T-helper 1 cell treated with Interleukin-12 subunit alpha and Interleukin-12 subunit beta and Interleukin-4 antibody, amounts not matched to agents 30 ng/mL and 1 ng/mL, for 36 hours (primary cell): ENCODE results near the gene PLEKHH1. TPM values are rescaled to one million over a fixed set of nuclear protein-coding genes. Genes with fewer than 3 reads are reported as not detected.

Experiments used
- intact Hi-C: fragments of 100-400 bp; cut with micrococcal nuclease; formaldehyde crosslinking; loops from one replicate; pipeline ENCODE4 v1.15.1; 2024
- total RNA-seq: library from RNA; stranded (reverse); gene quantifications from 2 replicates; pipeline ENCODE4 v1.2.3, GENCODE V29; 2022

The PLEKHH1 gene
- total RNA-seq, 1 donor from 2014 or later: 1.1 TPM

GRCh38 chr14:67508956-67509355, 24.1 kb upstream of the PLEKHH1 start:
- intact Hi-C loops: no loop called here

DNA sequence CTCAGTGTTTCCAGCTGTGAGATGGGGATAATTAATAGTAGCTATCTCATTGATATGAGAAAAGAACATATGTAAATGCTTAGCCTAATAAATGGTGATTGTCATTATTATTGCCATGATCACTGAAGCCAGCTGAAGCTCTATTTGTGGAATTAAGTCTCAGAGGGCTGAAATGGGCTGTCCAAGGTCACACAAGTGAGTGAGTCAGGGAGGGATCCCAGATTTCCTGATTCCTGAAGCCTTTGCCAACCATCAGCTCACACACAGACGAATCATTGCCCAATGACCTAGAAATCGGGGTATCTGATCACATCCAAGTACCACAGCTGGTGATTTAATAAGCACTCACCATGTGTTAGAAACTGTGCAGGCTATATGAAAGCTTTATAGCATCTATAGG, 23.0 kb upstream of the PLEKHH1 start:
- intact Hi-C loops: loop anchor here (5.0 kb wide), 1 partner anchor 157 kb away; no protein-coding TSS in a partner anchor

DNA sequence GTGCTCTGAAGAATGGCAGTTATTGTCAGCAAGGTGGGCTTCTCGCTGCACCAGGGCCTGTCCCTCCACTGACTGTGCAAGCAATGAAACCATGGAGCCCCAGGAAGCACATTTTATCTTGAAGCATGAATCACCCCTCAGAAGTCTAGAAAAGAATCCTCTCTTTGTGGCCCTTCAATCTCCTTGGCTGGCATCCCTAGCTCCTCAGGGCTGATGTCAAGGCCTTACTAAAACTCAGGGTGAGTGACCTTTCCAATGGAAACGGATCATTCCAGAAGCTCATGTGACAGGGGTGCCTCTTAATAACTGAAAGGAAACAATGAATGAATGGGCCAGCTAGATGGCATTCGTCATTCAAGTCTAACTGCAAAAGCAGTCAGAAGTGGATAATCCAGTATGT, 22.3 kb upstream of the PLEKHH1 start:
- intact Hi-C loops: loop anchor here (5.0 kb wide), 1 partner anchor 156 kb away; no protein-coding TSS in a partner anchor

DNA sequence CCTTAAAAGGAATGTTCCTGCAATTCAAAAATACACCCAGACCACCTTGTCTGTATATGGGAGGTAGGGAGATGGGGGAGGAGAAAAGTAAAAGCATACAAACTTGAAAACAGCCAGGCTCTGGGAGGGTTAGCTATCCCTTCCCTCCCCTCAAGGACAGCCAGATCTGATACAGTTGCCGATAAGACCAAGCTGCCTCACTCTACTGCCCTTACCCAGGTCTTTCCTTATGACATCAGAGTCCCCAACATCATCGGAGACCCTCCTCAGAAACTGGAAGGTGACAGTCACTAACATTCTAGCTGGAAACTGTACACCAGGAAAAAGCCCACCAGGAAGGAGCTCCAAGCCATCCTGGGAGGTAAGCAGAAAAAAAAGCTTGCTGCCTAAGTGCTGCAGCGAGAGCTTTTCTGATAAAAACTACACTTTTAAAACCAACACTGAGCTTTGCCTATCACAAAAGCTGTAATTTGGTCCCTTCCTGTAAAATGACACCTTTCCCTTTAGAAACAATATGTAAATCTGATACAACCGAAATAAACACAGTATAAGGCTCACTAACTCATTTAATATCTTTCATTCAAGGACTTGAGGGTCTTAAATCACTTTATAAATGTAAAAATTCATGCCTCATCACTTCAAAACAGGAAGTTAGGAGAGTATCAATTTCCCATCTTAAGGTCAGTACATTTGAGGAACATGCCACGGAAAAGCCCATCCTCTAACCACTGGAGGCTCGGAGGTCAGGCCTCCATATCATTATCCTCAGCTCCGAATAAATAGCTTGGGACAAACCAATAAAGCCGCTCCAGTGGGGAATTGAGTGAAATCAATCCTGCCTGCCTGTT, 20.4 kb upstream of the PLEKHH1 start:
- intact Hi-C loops: loop anchor here (5.0 kb wide), 1 partner anchor 155 kb away; no protein-coding TSS in a partner anchor

DNA sequence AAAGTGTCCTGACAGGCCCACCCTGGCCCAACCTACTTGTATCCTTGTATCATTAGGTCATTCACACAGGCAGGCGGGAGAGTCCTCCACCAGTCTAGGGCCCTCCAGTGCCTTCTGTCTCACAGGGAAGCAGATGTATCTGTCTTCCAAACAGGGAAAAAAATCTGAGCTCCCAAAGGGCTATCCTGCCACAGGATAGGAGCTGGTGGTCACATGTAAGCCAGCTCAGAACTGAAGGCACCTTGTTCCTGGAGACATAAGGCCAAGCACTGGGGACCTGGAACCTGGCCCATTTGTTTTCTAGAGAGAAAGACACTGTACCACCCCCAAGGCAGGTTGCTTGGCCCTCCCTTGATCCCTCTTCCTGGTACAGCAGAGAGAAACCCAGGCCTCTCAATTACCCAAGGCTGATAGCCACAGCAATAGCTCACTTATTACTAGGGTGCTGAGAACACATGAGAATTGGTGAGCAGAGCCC, 19.4 kb upstream of the PLEKHH1 start:
- intact Hi-C loops: loop anchor here (5.0 kb wide), 1 partner anchor 154 kb away; no protein-coding TSS in a partner anchor

- intact Hi-C loops: loop anchor here (5.0 kb wide), 1 partner anchor 153 kb away; no protein-coding TSS in a partner anchor
Measured at GRCh38 chr14:67514203-67514607, 18.9 kb upstream of the PLEKHH1 start.

DNA sequence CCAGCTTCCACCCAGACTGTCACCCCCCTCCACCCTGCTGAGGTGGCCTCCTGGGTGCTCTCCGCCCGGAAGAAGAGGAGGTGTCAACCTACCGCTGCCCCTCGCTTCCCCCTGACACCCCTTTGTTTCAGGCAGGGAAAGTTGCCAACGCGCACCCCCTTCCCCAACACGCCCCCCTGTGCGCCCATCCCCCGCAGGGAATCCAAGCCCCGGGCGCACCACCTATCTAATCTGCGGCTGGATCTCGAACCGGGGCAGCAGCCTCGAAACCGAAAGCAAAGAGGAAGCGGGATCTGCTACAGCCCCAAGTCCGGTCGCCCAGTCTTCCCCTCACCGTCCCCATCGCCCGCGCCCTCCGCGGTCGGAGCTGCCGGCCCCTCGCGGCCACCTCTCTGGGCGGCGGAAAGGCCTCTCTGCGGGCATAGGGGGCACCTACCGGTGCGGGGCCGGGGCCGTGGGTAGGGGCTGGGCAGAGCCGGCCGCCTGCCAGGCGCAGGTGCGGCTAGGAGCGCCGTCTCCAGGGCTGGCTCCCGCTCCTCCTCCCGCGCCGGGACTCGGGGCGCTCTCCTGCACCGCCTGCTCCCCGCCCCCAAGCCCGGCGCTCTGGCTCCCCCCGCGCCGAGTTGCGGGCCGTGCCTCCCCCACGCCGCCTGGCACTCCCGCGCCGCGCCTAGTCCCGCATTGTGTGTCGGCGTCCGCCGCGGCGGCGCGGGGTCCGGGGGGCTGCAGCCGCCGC, 18.3 kb upstream of the PLEKHH1 start:
- intact Hi-C loops: loop anchor here (1.0 to 5.0 kb wide), 2 partner anchors 27 to 152 kb away; partner anchors contain the start of gene TMEM229B

GRCh38 chr14:67515386-67516079, 17.6 kb upstream of the PLEKHH1 start:
- intact Hi-C loops: loop anchor here (1.0 kb wide), 1 partner anchor 27 kb away; the partner anchor contains the start of gene TMEM229B

GRCh38 chr14:67516676-67517075, 16.4 kb upstream of the PLEKHH1 start:
- intact Hi-C loops: no loop called here

DNA sequence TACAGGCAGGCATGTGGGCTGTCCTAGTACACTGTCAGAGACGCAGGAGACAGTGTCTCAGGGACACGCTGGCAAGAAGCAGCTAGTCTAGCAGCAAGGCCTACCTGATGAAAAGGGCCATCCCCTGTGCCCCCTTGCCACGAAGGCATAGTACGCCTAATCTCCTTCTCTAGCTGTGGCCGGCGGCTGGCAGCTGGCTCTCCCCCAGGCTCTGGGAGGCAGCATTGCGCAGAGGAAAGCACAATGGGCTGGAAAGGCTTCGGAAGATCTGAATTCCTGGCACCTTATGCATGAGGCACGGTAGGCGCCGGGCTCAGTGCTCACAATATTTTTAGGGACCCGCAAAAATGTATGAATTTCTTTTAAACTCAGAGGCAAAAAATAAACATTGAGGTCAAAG, 16.0 kb upstream of the PLEKHH1 start:
- intact Hi-C loops: no loop called here

DNA sequence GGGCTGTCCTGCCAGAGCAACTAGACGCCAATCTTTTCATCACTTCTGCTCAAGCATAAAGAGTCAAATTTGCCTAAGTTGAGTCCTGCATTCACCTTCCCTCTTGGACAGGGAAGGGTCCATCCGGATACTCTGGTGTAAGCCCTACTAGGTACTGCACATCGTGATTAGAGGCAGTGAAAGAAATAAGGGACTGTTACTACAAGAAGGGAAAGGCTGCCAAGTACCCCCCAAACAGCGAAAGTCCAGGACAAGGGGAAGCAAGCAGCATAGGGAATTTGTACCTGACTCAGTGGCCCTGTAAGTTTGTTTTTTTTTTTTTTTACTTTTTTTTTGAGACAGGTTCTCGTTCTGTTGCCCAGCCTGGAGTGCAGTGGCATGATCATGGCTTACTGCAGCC, 13.7 kb upstream of the PLEKHH1 start:
- intact Hi-C loops: no loop called here

DNA sequence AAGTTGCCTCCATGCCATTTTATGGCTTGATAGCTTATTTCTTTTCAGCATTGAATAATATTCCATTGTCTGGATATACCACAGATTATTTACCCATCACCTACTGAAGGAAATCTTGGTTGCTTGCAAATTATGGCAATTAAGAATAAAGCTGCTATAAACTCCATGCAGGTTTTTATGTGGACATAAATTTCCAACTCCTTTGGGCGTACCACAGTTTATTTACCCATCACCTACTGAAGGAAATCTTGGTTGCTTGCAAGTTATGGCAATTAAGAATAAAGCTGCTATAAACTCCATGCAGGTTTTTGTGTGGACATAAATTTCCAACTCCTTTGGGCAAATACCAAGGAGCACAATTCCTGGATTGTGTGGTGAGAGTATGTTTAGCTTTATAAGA, 12.6 kb upstream of the PLEKHH1 start:
- intact Hi-C loops: no loop called here

- intact Hi-C loops: no loop called here
Measured at GRCh38 chr14:67522270-67522669, 10.8 kb upstream of the PLEKHH1 start.

- intact Hi-C loops: no loop called here
Measured at GRCh38 chr14:67523764-67524633, 9.1 kb upstream of the PLEKHH1 start.

GRCh38 chr14:67524634-67524963, 8.5 kb upstream of the PLEKHH1 start:
- intact Hi-C loops: no loop called here

GRCh38 chr14:67525389-67525788, 7.7 kb upstream of the PLEKHH1 start:
- intact Hi-C loops: no loop called here

DNA sequence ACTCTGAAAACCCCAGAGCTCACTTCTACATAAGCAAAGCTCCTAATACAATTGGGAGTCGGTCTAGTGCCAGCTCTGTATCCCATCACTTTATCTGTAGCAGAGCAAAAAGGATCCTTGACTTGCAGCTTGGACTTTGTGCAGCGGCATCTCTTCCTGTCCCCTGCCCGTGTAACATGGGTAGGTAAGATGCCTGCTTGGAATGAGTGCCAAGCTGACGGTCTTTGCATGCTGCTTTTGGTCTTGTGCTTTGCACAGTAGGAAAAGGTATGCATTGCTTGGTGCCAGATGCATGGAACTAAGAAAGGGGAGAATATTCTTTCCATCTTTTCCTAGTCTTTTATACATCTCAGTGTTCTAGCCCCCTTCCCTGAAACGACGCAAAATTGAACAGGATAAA, 6.9 kb upstream of the PLEKHH1 start:
- intact Hi-C loops: loop anchor here (1.0 to 2.0 kb wide), 6 partner anchors 45 to 178 kb away; partner anchors contain the start of genes ARG2 and VTI1B

GRCh38 chr14:67526676-67527459, 6.2 kb upstream of the PLEKHH1 start:
- intact Hi-C loops: loop anchor here (1.0 to 2.0 kb wide), 6 partner anchors 44 to 177 kb away; partner anchors contain the start of genes ARG2 and VTI1B

DNA sequence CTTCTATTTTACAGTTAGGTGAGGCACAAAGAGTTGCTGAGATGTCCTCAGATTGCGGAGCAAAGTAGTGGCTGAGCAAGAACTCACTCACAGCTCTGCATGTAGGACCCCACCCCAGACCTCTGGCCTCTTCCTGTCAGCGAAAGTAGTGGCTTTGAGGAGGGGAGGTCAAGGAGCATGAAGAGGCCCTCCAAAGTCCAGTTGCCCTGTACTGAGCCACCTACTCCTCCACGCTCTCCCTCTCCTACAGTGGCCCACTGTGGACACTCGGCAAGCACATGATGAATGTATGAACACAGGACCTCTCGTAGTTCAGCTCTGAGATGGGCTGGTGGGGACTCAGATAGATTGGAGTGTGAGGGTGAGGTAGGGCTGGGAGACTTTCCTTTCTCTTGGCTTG, 5.3 kb upstream of the PLEKHH1 start:
- intact Hi-C loops: loop anchor here (2.0 kb wide), 2 partner anchors 91 to 147 kb away; partner anchors contain the start of genes ARG2 and VTI1B
